Endodermal cell (in vitro differentiated cells): ENCODE measurements around the gene GCH1. TPM values are rescaled to one million over a fixed set of nuclear protein-coding genes. Genes with fewer than 3 reads are reported as not detected.

ENCODE experiments used
- DNase-seq: peaks from one replicate; pipeline ENCODE4 v3.0.0-alpha.2; 2017
- H3K27ac ChIP-seq: 2 replicates; pipeline ENCODE4 v1.5.1; 2013; ENCODE audit warnings: mild to moderate bottlenecking, low read depth, low read length, moderate library complexity
- H3K27me3 ChIP-seq: 2 replicates; pipeline ENCODE4 v1.6.1; 2013; ENCODE audit warnings: mild to moderate bottlenecking, low read length, moderate library complexity; ENCODE audit not compliant: insufficient read depth, control insufficient read depth, poor library complexity, severe bottlenecking
- H3K36me3 ChIP-seq: 2 replicates; pipeline ENCODE4 v1.7.0; 2013; ENCODE audit warnings: mild to moderate bottlenecking, low read length, moderate library complexity; ENCODE audit not compliant: control insufficient read depth, insufficient read depth
- H3K4me1 ChIP-seq: one replicate; pipeline ENCODE4 v1.7.0; 2013; ENCODE audit warnings: low read length; ENCODE audit not compliant: control insufficient read depth, insufficient read depth
- H3K4me3 ChIP-seq: 2 replicates; pipeline ENCODE4 v1.5.1; 2013; ENCODE audit warnings: mild to moderate bottlenecking, low read length, moderate library complexity
- H3K9ac ChIP-seq: 2 replicates; pipeline ENCODE4 v1.6.1; 2013; ENCODE audit warnings: mild to moderate bottlenecking, low read length, moderate library complexity; ENCODE audit not compliant: poor library complexity, severe bottlenecking; ENCODE audit errors: extremely low read depth
- H3K9me3 ChIP-seq: 2 replicates; pipeline ENCODE4 v1.6.1; 2013; ENCODE audit warnings: mild to moderate bottlenecking, low read length, moderate library complexity; ENCODE audit not compliant: control insufficient read depth
- H3K27ac Mint-ChIP-seq: 2 replicates; pipeline ENCODE4 v1.8.0; 2020; ENCODE audit warnings: mixed read lengths
- H3K27me3 Mint-ChIP-seq: 2 replicates; pipeline ENCODE4 v1.8.0; 2021; ENCODE audit warnings: mild to moderate bottlenecking, mixed read lengths; ENCODE audit not compliant: insufficient read depth
- H3K36me3 Mint-ChIP-seq: 2 replicates; pipeline ENCODE4 v1.8.0; 2020; ENCODE audit warnings: low read depth, mixed read lengths
- H3K4me1 Mint-ChIP-seq: 2 replicates; pipeline ENCODE4 v1.8.0; 2020; ENCODE audit warnings: mixed read lengths
- H3K4me3 Mint-ChIP-seq: 2 replicates; pipeline ENCODE4 v1.8.0; 2020; ENCODE audit warnings: mild to moderate bottlenecking, moderate library complexity, mixed read lengths
- H3K9me3 Mint-ChIP-seq: 2 replicates; pipeline ENCODE4 v1.8.0; 2020; ENCODE audit warnings: mild to moderate bottlenecking, mixed read lengths
- WGBS, 2 experiments: methylation state at CpG; one replicate each; pipeline versions ENCODE4 v1.1.5 to v1.1.7; 2013; ENCODE audit warnings: missing lambda C conversion rate in 2 of 2, mixed read lengths in 1 of 2; ENCODE audit not compliant: insufficient coverage in 1 of 2, insufficient read length in 1 of 2; 5-methylcytosine and 5-hydroxymethylcytosine counted together
- total RNA-seq, 2 donors: library from RNA; stranded (reverse); fragmentation: NEBNext Ultra II Directional in 1 of 2; extraction: Animal tissue kit (Norgen Biotek cat#: 25700) in 1 of 2; gene quantifications; 2 replicates in 1 of 2; 3 replicates in 1 of 2; pipeline ENCODE4 v1.2.1, GENCODE V29; 2021
- TF ChIP-seq, protein P1 (sequence below): fragments of 200-600 bp; sonication (generic); conservative IDR thresholded peaks from 2 replicates; pipeline ENCODE4 v1.5.0; 2021; ENCODE audit warnings: antibody characterized with exemption, mild to moderate bottlenecking

Gene GCH1
- total RNA-seq, 2 donors from 2014 or later = 18.3 to 18.7 TPM

- Mint-ChIP-seq H3K4me3 (no peak overlapping the region), H3K27ac (no peak overlapping the region), H3K9me3 (peaks cover 7% of the 10 kb centered on the region), H3K4me1 (peaks cover 19% of the 10 kb centered on the region), H3K36me3 (no peaks in the 10 kb centered on the region), H3K27me3 (peaks cover 42% of the 10 kb centered on the region)
- H3K27ac ChIP-seq = no peak overlapping the region
- H3K9me3 ChIP-seq = peaks cover 15% of the 10 kb centered on the region
- no peak overlapping the region for H3K4me3 ChIP-seq
- TF ChIP-seq, protein P1, sequence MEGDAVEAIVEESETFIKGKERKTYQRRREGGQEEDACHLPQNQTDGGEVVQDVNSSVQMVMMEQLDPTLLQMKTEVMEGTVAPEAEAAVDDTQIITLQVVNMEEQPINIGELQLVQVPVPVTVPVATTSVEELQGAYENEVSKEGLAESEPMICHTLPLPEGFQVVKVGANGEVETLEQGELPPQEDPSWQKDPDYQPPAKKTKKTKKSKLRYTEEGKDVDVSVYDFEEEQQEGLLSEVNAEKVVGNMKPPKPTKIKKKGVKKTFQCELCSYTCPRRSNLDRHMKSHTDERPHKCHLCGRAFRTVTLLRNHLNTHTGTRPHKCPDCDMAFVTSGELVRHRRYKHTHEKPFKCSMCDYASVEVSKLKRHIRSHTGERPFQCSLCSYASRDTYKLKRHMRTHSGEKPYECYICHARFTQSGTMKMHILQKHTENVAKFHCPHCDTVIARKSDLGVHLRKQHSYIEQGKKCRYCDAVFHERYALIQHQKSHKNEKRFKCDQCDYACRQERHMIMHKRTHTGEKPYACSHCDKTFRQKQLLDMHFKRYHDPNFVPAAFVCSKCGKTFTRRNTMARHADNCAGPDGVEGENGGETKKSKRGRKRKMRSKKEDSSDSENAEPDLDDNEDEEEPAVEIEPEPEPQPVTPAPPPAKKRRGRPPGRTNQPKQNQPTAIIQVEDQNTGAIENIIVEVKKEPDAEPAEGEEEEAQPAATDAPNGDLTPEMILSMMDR = no peak
- 79 to 82% methylated on average over 9 of the region's 9 CpGs for WGBS, 2 experiments
- no peak overlapping the region for H3K9ac ChIP-seq
- H3K27me3 ChIP-seq = peaks cover 18% of the 10 kb centered on the region
- H3K4me1 ChIP-seq = no peaks in the 10 kb centered on the region
- no peaks in the 10 kb centered on the region for H3K36me3 ChIP-seq
- DNase-seq = no peak
These were observed 104.0 kb downstream of the GCH1 start for GRCh38 chr14:54798465-54799124.

DNA sequence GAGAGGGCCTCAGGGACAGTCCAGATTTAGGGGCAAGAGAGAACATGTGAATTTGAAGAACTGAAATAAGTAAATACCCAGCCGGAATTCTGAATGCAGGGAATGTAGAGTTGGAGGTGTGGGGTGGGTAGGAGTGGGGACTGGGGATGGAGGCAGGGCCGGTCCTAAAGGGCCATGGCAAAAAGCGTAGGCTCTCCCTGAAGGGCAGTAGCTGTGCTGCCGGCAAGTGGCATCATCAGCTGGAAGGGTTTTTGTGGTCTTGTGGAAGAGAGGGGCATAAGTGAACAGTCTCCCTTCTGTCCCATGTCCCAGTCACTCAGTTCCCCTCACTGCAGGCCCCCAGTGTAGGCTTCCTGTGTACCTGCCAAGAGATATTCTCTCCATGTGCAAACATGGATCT, 104.6 kb downstream of the GCH1 start:
- Mint-ChIP-seq H3K4me1 (peaks cover 19% of the 10 kb centered on the region), H3K9me3 (peaks cover 7% of the 10 kb centered on the region), H3K27ac (no peak overlapping the region), H3K4me3 (no peak overlapping the region), H3K36me3 (no peaks in the 10 kb centered on the region), H3K27me3 (peaks cover 36% of the 10 kb centered on the region)
- 91 to 100% methylated on average over 1 to 4 of the region's 4 CpGs for WGBS, 2 experiments
- peaks cover 15% of the 10 kb centered on the region for H3K9me3 ChIP-seq
- H3K27me3 ChIP-seq = peaks cover 18% of the 10 kb centered on the region
- DNase-seq = no peak
- H3K4me1 ChIP-seq = no peaks in the 10 kb centered on the region
- H3K9ac ChIP-seq = no peak overlapping the region
- TF ChIP-seq, protein P1 = no peak
- no peaks in the 10 kb centered on the region for H3K36me3 ChIP-seq
- H3K4me3 ChIP-seq = no peak overlapping the region
- no peak overlapping the region for H3K27ac ChIP-seq

DNA sequence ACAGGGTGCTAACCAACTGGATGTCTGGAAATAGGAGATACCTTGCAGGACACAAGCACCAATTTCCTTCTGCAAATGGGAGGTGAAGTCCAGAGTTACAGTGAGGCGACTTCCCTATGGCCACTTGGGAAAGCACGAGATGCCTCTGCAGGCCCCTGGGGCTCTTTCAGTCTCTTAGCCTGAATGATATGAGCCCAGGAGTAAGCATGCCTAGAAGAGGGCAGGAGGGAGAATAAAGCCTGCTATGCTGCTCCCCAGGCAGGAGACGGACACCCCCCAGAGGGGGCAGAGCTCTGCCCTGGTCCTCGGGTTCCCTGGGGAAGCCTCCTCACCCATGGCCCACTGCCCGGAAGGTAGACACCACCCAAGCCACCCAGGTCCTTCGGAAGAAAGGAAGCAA, 105.1 kb downstream of the GCH1 start:
- Histone ChIP-seq H3K9me3 (peaks cover 15% of the 10 kb centered on the region), H3K9ac (no peak overlapping the region), H3K27me3 (peaks cover 18% of the 10 kb centered on the region), H3K4me1 (no peaks in the 10 kb centered on the region), H3K4me3 (no peak overlapping the region), H3K27ac (no peak overlapping the region), H3K36me3 (no peaks in the 10 kb centered on the region)
- peaks cover 7% of the 10 kb centered on the region for H3K9me3 Mint-ChIP-seq
- H3K27ac Mint-ChIP-seq = no peak overlapping the region
- WGBS, 2 experiments = 85 to 92% methylated on average over 4 to 6 of the region's 6 CpGs
- no peak overlapping the region for H3K4me3 Mint-ChIP-seq
- DNase-seq = no peak
- TF ChIP-seq, protein P1 = no peak
- peaks cover 32% of the 10 kb centered on the region for H3K27me3 Mint-ChIP-seq
- H3K4me1 Mint-ChIP-seq = peaks cover 19% of the 10 kb centered on the region
- H3K36me3 Mint-ChIP-seq = no peaks in the 10 kb centered on the region
